H9 (cell line): Measurements from ENCODE around the gene CORO1C. TPM values are rescaled to one million over a fixed set of nuclear protein-coding genes. Genes with fewer than 3 reads are reported as not detected.

Source experiments
- DNase-seq: peaks from one replicate; pipeline ENCODE4 v3.0.0-alpha.2; 2017
- H2AFZ ChIP-seq: one replicate; pipeline ENCODE4 v1.6.1; 2013; ENCODE audit warnings: mild to moderate bottlenecking, low read length, control low read depth, moderate library complexity
- H2AK5ac ChIP-seq: 2 replicates; pipeline ENCODE4 v1.6.1; 2013; ENCODE audit warnings: low read length, control low read depth, mixed read lengths; ENCODE audit not compliant: insufficient read length
- H2BK120ac ChIP-seq: one replicate; pipeline ENCODE4 v1.6.1; 2013; ENCODE audit warnings: low read depth, mild to moderate bottlenecking, low read length, control low read depth, inconsistent platforms; ENCODE audit not compliant: poor library complexity, severe bottlenecking
- H2BK12ac ChIP-seq: 2 replicates; pipeline ENCODE4 v1.6.1; 2013; ENCODE audit warnings: low read length, control low read depth, mixed read lengths, low read depth; ENCODE audit not compliant: insufficient read length
- H2BK15ac ChIP-seq: 2 replicates; pipeline ENCODE4 v1.6.1; 2013; ENCODE audit warnings: low read depth, low read length, control low read depth
- H2BK20ac ChIP-seq: one replicate; pipeline ENCODE4 v1.6.1; 2013; ENCODE audit warnings: low read depth, mild to moderate bottlenecking, low read length, control low read depth, inconsistent platforms; ENCODE audit not compliant: poor library complexity, severe bottlenecking
- H2BK5ac ChIP-seq: 2 replicates; pipeline ENCODE4 v1.6.1; 2013; ENCODE audit warnings: low read length, control low read depth, mixed read lengths; ENCODE audit not compliant: insufficient read length
- H3K14ac ChIP-seq: 2 replicates; pipeline ENCODE4 v1.6.1; 2013; ENCODE audit warnings: low read length, control low read depth; ENCODE audit not compliant: insufficient read depth
- H3K18ac ChIP-seq: 2 replicates; pipeline ENCODE4 v1.6.1; 2013; ENCODE audit warnings: low read depth, mild to moderate bottlenecking, mixed read lengths, low read length, control low read depth; ENCODE audit not compliant: insufficient read length
- H3K23ac ChIP-seq: 2 replicates; pipeline ENCODE4 v1.6.1; 2013; ENCODE audit warnings: low read length, control low read depth, mixed read lengths, low read depth; ENCODE audit not compliant: insufficient read length
- H3K23me2 ChIP-seq: 2 replicates; pipeline ENCODE4 v1.6.1; 2013; ENCODE audit warnings: low read depth, mild to moderate bottlenecking, mixed read lengths, low read length, control low read depth; ENCODE audit not compliant: insufficient read length, poor library complexity, severe bottlenecking
- H3K27ac ChIP-seq: 2 replicates; pipeline ENCODE4 v1.5.1; 2013; ENCODE audit warnings: low read length, control low read depth, mixed read lengths, low read depth; ENCODE audit not compliant: insufficient read length
- H3K27me3 ChIP-seq: 2 replicates; pipeline ENCODE4 v1.6.1; 2013; ENCODE audit warnings: low read length, control low read depth, inconsistent platforms; ENCODE audit not compliant: insufficient read depth
- H3K4ac ChIP-seq: 2 replicates; pipeline ENCODE4 v1.6.1; 2013; ENCODE audit warnings: low read depth, mild to moderate bottlenecking, control low read depth, inconsistent platforms, low read length, moderate library complexity
- H3K4me1 ChIP-seq: 2 replicates; pipeline ENCODE4 v1.6.1; 2013; ENCODE audit warnings: low read length, control low read depth, inconsistent platforms; ENCODE audit not compliant: insufficient read depth
- H3K4me2 ChIP-seq: 2 replicates; pipeline ENCODE4 v1.6.1; 2013; ENCODE audit warnings: low read length, control low read depth, mixed read lengths; ENCODE audit not compliant: insufficient read length, insufficient read depth
- H3K56ac ChIP-seq: 2 replicates; pipeline ENCODE4 v1.6.1; 2013; ENCODE audit warnings: low read depth, mild to moderate bottlenecking, mixed read lengths, low read length, control low read depth; ENCODE audit not compliant: insufficient read length
- H3K79me1 ChIP-seq: 2 replicates; pipeline ENCODE4 v1.6.1; 2013; ENCODE audit warnings: low read depth, mild to moderate bottlenecking, moderate library complexity, low read length, control low read depth, inconsistent platforms; ENCODE audit not compliant: insufficient read depth, poor library complexity, severe bottlenecking
- H3K79me2 ChIP-seq: 2 replicates; pipeline ENCODE4 v1.6.1; 2013; ENCODE audit warnings: low read length, control low read depth, inconsistent platforms; ENCODE audit not compliant: insufficient read depth
- H3K9ac ChIP-seq: 2 replicates; pipeline ENCODE4 v1.6.1; 2013; ENCODE audit warnings: low read length, control low read depth, mixed read lengths; ENCODE audit not compliant: insufficient read length; ENCODE audit errors: extremely low read depth
- H3K9me3 ChIP-seq: one replicate; pipeline ENCODE4 v1.6.1; 2013; ENCODE audit warnings: low read depth, low read length, inconsistent platforms; ENCODE audit not compliant: control insufficient read depth
- H3T11ph ChIP-seq: one replicate; pipeline ENCODE4 v1.6.1; 2013; ENCODE audit warnings: mild to moderate bottlenecking, low read length, control low read depth, inconsistent platforms
- H4K20me1 ChIP-seq: one replicate; pipeline ENCODE4 v1.6.1; 2013; ENCODE audit not compliant: control insufficient read depth, insufficient read length, insufficient read depth
- H4K5ac ChIP-seq: 2 replicates; pipeline ENCODE4 v1.6.1; 2013; ENCODE audit warnings: low read depth, mild to moderate bottlenecking, mixed read lengths, low read length, control low read depth; ENCODE audit not compliant: insufficient read length
- H4K8ac ChIP-seq: replicated peaks from 2 replicates; pipeline ENCODE4 v1.6.1; 2013; ENCODE audit warnings: low read length, control low read depth, mixed read lengths, low read depth; ENCODE audit not compliant: insufficient read length
- H4K91ac ChIP-seq: 2 replicates; pipeline ENCODE4 v1.6.1; 2013; ENCODE audit warnings: low read depth, mild to moderate bottlenecking, moderate library complexity, mixed read lengths, low read length, control low read depth; ENCODE audit not compliant: insufficient read length
- H3K27ac Mint-ChIP-seq, 3 experiments: 2 replicates in 2 of 3; 3 replicates in 1 of 3; pipeline ENCODE4 v1.8.0; 2020 to 2021; ENCODE audit warnings: mixed read lengths in 3 of 3, mild to moderate bottlenecking in 1 of 3, moderate library complexity in 1 of 3
- H3K27me3 Mint-ChIP-seq: 2 replicates; pipeline ENCODE4 v1.8.0; 2021; ENCODE audit warnings: low read depth, mild to moderate bottlenecking, moderate library complexity, mixed read lengths
- H3K36me3 Mint-ChIP-seq, 3 experiments: 2 replicates in 2 of 3; 3 replicates in 1 of 3; pipeline ENCODE4 v1.8.0; 2020 to 2021; ENCODE audit warnings: low read depth in 3 of 3, mixed read lengths in 3 of 3; ENCODE audit not compliant: insufficient read depth in 1 of 3
- H3K4me1 Mint-ChIP-seq, 2 experiments: 2 replicates each; pipeline ENCODE4 v1.8.0; 2020; ENCODE audit warnings: mixed read lengths in 2 of 2
- H3K4me3 Mint-ChIP-seq, 2 experiments: 2 replicates in 1 of 2; 3 replicates in 1 of 2; pipeline ENCODE4 v1.8.0; 2020 to 2021; ENCODE audit warnings: mild to moderate bottlenecking in 2 of 2, mixed read lengths in 2 of 2, moderate library complexity in 1 of 2
- H3K9me3 Mint-ChIP-seq, 2 experiments: 2 replicates in 1 of 2; 3 replicates in 1 of 2; pipeline ENCODE4 v1.8.0; 2020; ENCODE audit warnings: mild to moderate bottlenecking in 2 of 2, mixed read lengths in 2 of 2, moderate library complexity in 1 of 2
- CTCF ChIP-seq: fragments of 200-600 bp; sonication (generic); conservative IDR thresholded peaks from 3 replicates; pipeline ENCODE4 v1.8.0; 2021; ENCODE audit warnings: antibody characterized with exemption, mild to moderate bottlenecking
- WGBS: extraction: QIAGEN DNeasy Blood & Tissue Kit; methylation state at CpG from one replicate; pipeline ENCODE4 v1.1.7; 2013; ENCODE audit warnings: missing lambda C conversion rate, low lambda C conversion rate, mixed read lengths; ENCODE audit not compliant: insufficient read length; ENCODE audit errors: extremely low coverage; 5-methylcytosine and 5-hydroxymethylcytosine counted together
- total RNA-seq: library from RNA; stranded (reverse); gene quantifications from 2 replicates; pipeline ENCODE4 v1.2.1, GENCODE V29; 2021

Gene CORO1C
- total RNA-seq, 1 experiment from 2014 or later = 154 TPM

- H3K4me3 Mint-ChIP-seq = no peak overlapping the region
- H2BK15ac ChIP-seq = no peak overlapping the region
- TF ChIP-seq CTCF = no peak
- H3K4ac ChIP-seq = no peak overlapping the region
- no peaks in the 10 kb centered on the region for H3K27me3 ChIP-seq
- no peaks in the 10 kb centered on the region for H4K20me1 ChIP-seq
- no peak overlapping the region for H3K4me2 ChIP-seq
- H3K27ac Mint-ChIP-seq = no peak overlapping the region
- H2AK5ac ChIP-seq = no peak overlapping the region
- no peak overlapping the region for H4K5ac ChIP-seq
- DNase-seq = no peak
- no peaks in the 10 kb centered on the region for H3K23me2 ChIP-seq
- H3K56ac ChIP-seq = no peak overlapping the region
- no peak overlapping the region for H2BK12ac ChIP-seq
- no peak overlapping the region for H4K8ac ChIP-seq
- H3K36me3 Mint-ChIP-seq = no peaks in the 10 kb centered on the region
- no peak overlapping the region for H3K14ac ChIP-seq
- H3K79me2 ChIP-seq = no peaks in the 10 kb centered on the region
- H3K23ac ChIP-seq = no peak overlapping the region
- no CpG with 5 or more reads among the region's 6 CpGs for WGBS
- no peak overlapping the region for H3K27ac ChIP-seq
- H3K27me3 Mint-ChIP-seq = no peaks in the 10 kb centered on the region
- H3K4me1 ChIP-seq = no peaks in the 10 kb centered on the region
- H2BK5ac ChIP-seq = no peak overlapping the region
- H3K9me3 ChIP-seq = no peaks in the 10 kb centered on the region
- H3T11ph ChIP-seq = no peak overlapping the region
- H2BK20ac ChIP-seq = no peak overlapping the region
- no peak overlapping the region for H4K91ac ChIP-seq
- H3K18ac ChIP-seq = no peak overlapping the region
- no peaks in the 10 kb centered on the region for H3K9me3 Mint-ChIP-seq
- H2AFZ ChIP-seq = no peak overlapping the region
- H3K4me1 Mint-ChIP-seq = no peaks in the 10 kb centered on the region
- H2BK120ac ChIP-seq = no peak overlapping the region
- no peak overlapping the region for H3K9ac ChIP-seq
- no peaks in the 10 kb centered on the region for H3K79me1 ChIP-seq
Measured at GRCh38 chr12:108756421-108756820, 25.1 kb upstream of the CORO1C start.
